Gastroesophageal sphincter (tissue), 4 donors: ENCODE data around the gene MAS1L. TPM values are rescaled to one million over a fixed set of nuclear protein-coding genes. Genes with fewer than 3 reads are reported as not detected.

ENCODE experiments used
- ATAC-seq: fragments of 150-250 bp; one replicate; pipeline ENCODE4 v1.9.1; 2016; ENCODE audit warnings: mild to moderate bottlenecking, moderate library complexity
- H3K27ac ChIP-seq, 4 donors: fragments of 200-600 bp; sonication (generic) in 3 of 4; 1 replicate in 3 of 4; 2 replicates in 1 of 4; pipeline ENCODE4 v1.5.1; 2016 to 2019
- H3K27me3 ChIP-seq: fragments of 200-600 bp; sonication (generic); one replicate; pipeline ENCODE4 v1.5.1; 2019
- H3K36me3 ChIP-seq, 2 donors: fragments of 200-600 bp; sonication (generic); one replicate each; pipeline ENCODE4 v1.5.1; 2019; ENCODE audit warnings: control low read depth in 1 of 2
- H3K4me1 ChIP-seq, 3 donors: fragments of 200-600 bp; sonication (generic); 1 replicate in 2 of 3; 2 replicates in 1 of 3; pipeline ENCODE4 v1.5.1; 2016 to 2019; ENCODE audit warnings: control low read depth in 2 of 3
- H3K4me3 ChIP-seq, 2 donors: fragments of 200-600 bp; sonication (generic); one replicate each; pipeline ENCODE4 v1.5.1; 2019; ENCODE audit warnings: mild to moderate bottlenecking in 1 of 2, moderate library complexity in 1 of 2
- H3K9me3 ChIP-seq, 3 donors: fragments of 200-600 bp; sonication (generic); one replicate each; pipeline ENCODE4 v1.5.1; 2017 to 2019; ENCODE audit warnings: control low read depth in 2 of 3
- CTCF ChIP-seq, 4 experiments: fragments of 200-600 bp in 2 of 4; fragments of 450-650 bp in 2 of 4; sonication (generic) in 1 of 4; IDR thresholded peaks; one replicate each; pipeline ENCODE4 v1.5.1; 2017 to 2019; ENCODE audit warnings: antibody characterized with exemption in 4 of 4, mild to moderate bottlenecking in 2 of 4, moderate library complexity in 2 of 4
- EP300 ChIP-seq: sonication (generic); formaldehyde crosslinking; IDR thresholded peaks from one replicate; pipeline ENCODE4 v1.6.1; 2017; ENCODE audit warnings: antibody characterized with exemption, mild to moderate bottlenecking
- POLR2A ChIP-seq, 2 donors: fragments of 450-650 bp; IDR thresholded peaks; one replicate each; pipeline ENCODE4 v1.6.1; 2017; ENCODE audit warnings: antibody characterized with exemption in 2 of 2, mild to moderate bottlenecking in 2 of 2, moderate library complexity in 1 of 2
- POLR2AphosphoS5 ChIP-seq: sonication (generic); formaldehyde crosslinking; IDR thresholded peaks from one replicate; pipeline ENCODE4 v1.6.1; 2017; ENCODE audit warnings: antibody characterized with exemption
- WGBS, 2 donors: methylation state at CpG; one replicate each; pipeline ENCODE4 v1.1.5; 2018; ENCODE audit warnings: low coverage in 1 of 2; 5-methylcytosine and 5-hydroxymethylcytosine counted together
- total RNA-seq, 4 donors: library from RNA; depleted of rRNA; stranded (reverse); fragments of >200 nt; gene quantifications; one replicate each; pipeline ENCODE4 v1.1.0, GENCODE V29; 2016

The MAS1L gene
- total RNA-seq, 4 donors from 2014 or later = not detected

- Histone ChIP-seq H3K27ac (no peak overlapping the region), H3K27me3 (peaks cover 21% of the 10 kb centered on the region), H3K9me3 (no peaks in the 10 kb centered on the region), H3K4me1 (no peaks in the 10 kb centered on the region), H3K4me3 (no peak overlapping the region), H3K36me3 (no peaks in the 10 kb centered on the region)
- no peak for ATAC-seq
- TF ChIP-seq CTCF (IDR thresholded peaks at IDR 0.05) (no peak), POLR2AphosphoS5 (no peak), POLR2A (IDR thresholded peaks at IDR 0.05) (no peak), EP300 (no peak)
- 33% methylated on average over 1 of the region's 2 CpGs; no CpG with 5 or more reads in 1 of the 2 donors for WGBS, 2 donors
These were observed 6.4 kb upstream of the MAS1L start for GRCh38 chr6:29494131-29494530.

GRCh38 chr6:29493261-29493660, 5.5 kb upstream of the MAS1L start:
- Histone ChIP-seq H3K27me3 (peaks cover 21% of the 10 kb centered on the region), H3K36me3 (no peaks in the 10 kb centered on the region), H3K9me3 (no peaks in the 10 kb centered on the region), H3K4me1 (no peaks in the 10 kb centered on the region), H3K4me3 (no peak overlapping the region), H3K27ac (no peak overlapping the region)
- TF ChIP-seq CTCF (IDR thresholded peaks at IDR 0.05) (no peak), EP300 (no peak), POLR2AphosphoS5 (no peak), POLR2A (IDR thresholded peaks at IDR 0.05) (no peak)
- WGBS, 2 donors = 67% methylated on average over 2 of the region's 2 CpGs; no CpG with 5 or more reads in 1 of the 2 donors
- no peak for ATAC-seq

- TF ChIP-seq POLR2AphosphoS5 (no peak), POLR2A (IDR thresholded peaks at IDR 0.05) (no peak), CTCF (IDR thresholded peaks at IDR 0.05) (no peak), EP300 (no peak)
- Histone ChIP-seq H3K4me1 (no peaks in the 10 kb centered on the region), H3K27me3 (peaks cover 15% of the 10 kb centered on the region), H3K9me3 (no peaks in the 10 kb centered on the region), H3K36me3 (no peaks in the 10 kb centered on the region), H3K27ac (no peak overlapping the region), H3K4me3 (no peak overlapping the region)
- ATAC-seq = no peak
- 71 to 75% methylated on average over 3 to 4 of the region's 4 CpGs for WGBS, 2 donors
These were observed 3.8 kb upstream of the MAS1L start for GRCh38 chr6:29491574-29491973.

- no peak for ATAC-seq
- no peaks in the 10 kb centered on the region for H3K4me1 ChIP-seq
- 60 to 74% methylated on average over 2 of the region's 2 CpGs for WGBS, 2 donors
These were observed 2.8 kb upstream of the MAS1L start for GRCh38 chr6:29490552-29490951.

More at GRCh38 chr6:29490552-29490951, 2.8 kb upstream of the MAS1L start:
- Histone ChIP-seq H3K27ac (no peak overlapping the region), H3K27me3 (peaks cover 7% of the 10 kb centered on the region), H3K4me3 (no peak overlapping the region), H3K9me3 (no peaks in the 10 kb centered on the region), H3K36me3 (no peaks in the 10 kb centered on the region)
- TF ChIP-seq CTCF (IDR thresholded peaks at IDR 0.05) (no peak), POLR2A (IDR thresholded peaks at IDR 0.05) (no peak), POLR2AphosphoS5 (no peak), EP300 (no peak)
